DND-41 (cell line): Measurements from ENCODE around the gene EIF1AY.

ENCODE experiments used
- ATAC-seq: fragments of 200-7000 bp; cut with Tn5 transposase; 3 replicates; pipeline ENCODE4 v1.9.1; 2021; ENCODE audit warnings: low read depth; ENCODE audit not compliant: insufficient read depth
- DNase-seq: peaks from one replicate; pipeline ENCODE4 v3.0.0-alpha.2; 2020
- H2AFZ ChIP-seq: 2 replicates; pipeline ENCODE4 v1.6.0; 2012; ENCODE audit warnings: low read depth, low read length
- H3K27ac ChIP-seq: 2 replicates; pipeline ENCODE4 v1.5.1; 2012; ENCODE audit warnings: low read length, inconsistent platforms
- H3K27me3 ChIP-seq: fragments of 200-600 bp; sonication (generic); 2 replicates; pipeline ENCODE4 v1.6.0; 2012; ENCODE audit warnings: low read length, mild to moderate bottlenecking, inconsistent platforms; ENCODE audit not compliant: insufficient read depth, poor library complexity
- H3K36me3 ChIP-seq: 2 replicates; pipeline ENCODE4 v1.5.1; 2012; ENCODE audit warnings: low read length, inconsistent platforms; ENCODE audit not compliant: insufficient read depth
- H3K4me1 ChIP-seq: 2 replicates; pipeline ENCODE4 v1.5.1; 2012; ENCODE audit warnings: mild to moderate bottlenecking, low read length; ENCODE audit not compliant: insufficient read depth
- H3K4me2 ChIP-seq: 2 replicates; pipeline ENCODE4 v1.6.0; 2012; ENCODE audit warnings: mild to moderate bottlenecking, moderate library complexity, low read length, inconsistent platforms; ENCODE audit not compliant: insufficient read depth
- H3K4me3 ChIP-seq, 2 experiments: fragments of 200-600 bp in 1 of 2; shearing (Covaris generic) in 1 of 2; 2 replicates each; pipeline ENCODE4 v1.5.1; 2012 to 2016; ENCODE audit warnings: inconsistent platforms in 2 of 2, low read length in 2 of 2, mild to moderate bottlenecking in 2 of 2, low read depth in 1 of 2, moderate library complexity in 1 of 2
- H3K79me2 ChIP-seq: 2 replicates; pipeline ENCODE4 v1.6.0; 2012; ENCODE audit warnings: low read length, inconsistent platforms; ENCODE audit not compliant: insufficient read depth
- H3K9ac ChIP-seq: 2 replicates; pipeline ENCODE4 v1.6.0; 2012; ENCODE audit warnings: low read depth, mild to moderate bottlenecking, inconsistent platforms, low read length, moderate library complexity
- H3K9me3 ChIP-seq: 2 replicates; pipeline ENCODE4 v1.5.1; 2012; ENCODE audit warnings: low read length, moderate library complexity, mild to moderate bottlenecking, inconsistent platforms; ENCODE audit not compliant: insufficient read depth, severe bottlenecking
- H4K20me1 ChIP-seq: 2 replicates; pipeline ENCODE4 v1.6.0; 2012; ENCODE audit warnings: low read length; ENCODE audit not compliant: insufficient read depth
- EZH2 ChIP-seq: IDR thresholded peaks from 3 replicates; pipeline ENCODE4 v1.6.1; 2012; ENCODE audit warnings: borderline replicate concordance, low read depth, mild to moderate bottlenecking, moderate library complexity, low read length, inconsistent platforms; ENCODE audit not compliant: severe bottlenecking
- TF ChIP-seq, protein P1 (sequence below): IDR thresholded peaks from 2 replicates; pipeline ENCODE4 v1.5.1; 2012; ENCODE audit warnings: borderline replicate concordance, low read length, moderate library complexity, mild to moderate bottlenecking; ENCODE audit not compliant: poor library complexity, severe bottlenecking; ENCODE audit errors: extremely low read depth

The EIF1AY gene, protein sequence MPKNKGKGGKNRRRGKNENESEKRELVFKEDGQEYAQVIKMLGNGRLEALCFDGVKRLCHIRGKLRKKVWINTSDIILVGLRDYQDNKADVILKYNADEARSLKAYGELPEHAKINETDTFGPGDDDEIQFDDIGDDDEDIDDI

DNA sequence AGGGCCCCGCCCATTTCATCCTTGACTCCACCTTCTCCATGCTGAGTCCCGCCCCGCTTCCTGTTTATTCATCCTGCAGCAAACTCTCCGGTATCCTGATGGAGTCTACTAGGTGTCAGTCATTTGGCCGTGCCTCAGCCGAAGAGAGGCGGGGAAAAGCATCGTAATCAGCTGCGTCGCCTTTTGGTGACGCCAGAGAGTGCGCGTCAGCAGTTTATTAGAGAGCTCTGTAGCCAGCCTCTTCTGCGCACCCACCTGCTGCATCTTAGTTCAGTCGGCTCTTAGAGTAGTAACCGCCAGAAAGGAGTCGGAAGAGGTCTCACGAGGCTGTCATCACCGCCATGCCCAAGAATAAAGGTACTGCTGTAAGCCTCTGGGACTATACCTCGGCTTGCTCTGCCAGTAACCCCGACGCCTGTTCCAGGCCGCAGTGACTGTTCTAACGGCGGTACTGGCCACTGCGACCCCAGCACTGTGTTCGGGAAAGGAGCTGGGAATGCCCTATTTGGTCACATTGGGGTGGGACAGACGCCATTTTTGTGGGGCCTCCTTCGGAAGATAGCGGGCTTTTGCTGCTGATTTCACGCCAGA lies at the start of gene EIF1AY:
EIF1AY (plus strand) TSS at position 246 of the 591 bp plus-strand sequence; CDS start at position 342, 96 bp downstream.
- Histone ChIP-seq H3K4me2 (peak within 1 kb of the TSS; percentile 59), H2AFZ (peak within 1 kb of the TSS; percentile 83), H3K9me3 (no peaks in the 10 kb centered on the region), H4K20me1 (no peaks in the 10 kb centered on the region; the same call in 1 of the 2 replicates), H3K27ac (peak within 1 kb of the TSS; percentile 96), H3K79me2 (peaks cover 76% of the 10 kb centered on the region), H3K36me3 (peaks cover 11% of the 10 kb centered on the region), H3K27me3 (no peaks in the 10 kb centered on the region), H3K4me1 (peaks cover 45% of the 10 kb centered on the region), H3K9ac (peak within 1 kb of the TSS; percentile 88), H3K4me3 (peak within 1 kb of the TSS; percentile 74 to 84)
- ATAC-seq (peak; percentile 94), DNase-seq (peak; percentile 91)
- TF ChIP-seq, protein P1, sequence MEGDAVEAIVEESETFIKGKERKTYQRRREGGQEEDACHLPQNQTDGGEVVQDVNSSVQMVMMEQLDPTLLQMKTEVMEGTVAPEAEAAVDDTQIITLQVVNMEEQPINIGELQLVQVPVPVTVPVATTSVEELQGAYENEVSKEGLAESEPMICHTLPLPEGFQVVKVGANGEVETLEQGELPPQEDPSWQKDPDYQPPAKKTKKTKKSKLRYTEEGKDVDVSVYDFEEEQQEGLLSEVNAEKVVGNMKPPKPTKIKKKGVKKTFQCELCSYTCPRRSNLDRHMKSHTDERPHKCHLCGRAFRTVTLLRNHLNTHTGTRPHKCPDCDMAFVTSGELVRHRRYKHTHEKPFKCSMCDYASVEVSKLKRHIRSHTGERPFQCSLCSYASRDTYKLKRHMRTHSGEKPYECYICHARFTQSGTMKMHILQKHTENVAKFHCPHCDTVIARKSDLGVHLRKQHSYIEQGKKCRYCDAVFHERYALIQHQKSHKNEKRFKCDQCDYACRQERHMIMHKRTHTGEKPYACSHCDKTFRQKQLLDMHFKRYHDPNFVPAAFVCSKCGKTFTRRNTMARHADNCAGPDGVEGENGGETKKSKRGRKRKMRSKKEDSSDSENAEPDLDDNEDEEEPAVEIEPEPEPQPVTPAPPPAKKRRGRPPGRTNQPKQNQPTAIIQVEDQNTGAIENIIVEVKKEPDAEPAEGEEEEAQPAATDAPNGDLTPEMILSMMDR: no peak
- no peak for TF ChIP-seq EZH2

DNA sequence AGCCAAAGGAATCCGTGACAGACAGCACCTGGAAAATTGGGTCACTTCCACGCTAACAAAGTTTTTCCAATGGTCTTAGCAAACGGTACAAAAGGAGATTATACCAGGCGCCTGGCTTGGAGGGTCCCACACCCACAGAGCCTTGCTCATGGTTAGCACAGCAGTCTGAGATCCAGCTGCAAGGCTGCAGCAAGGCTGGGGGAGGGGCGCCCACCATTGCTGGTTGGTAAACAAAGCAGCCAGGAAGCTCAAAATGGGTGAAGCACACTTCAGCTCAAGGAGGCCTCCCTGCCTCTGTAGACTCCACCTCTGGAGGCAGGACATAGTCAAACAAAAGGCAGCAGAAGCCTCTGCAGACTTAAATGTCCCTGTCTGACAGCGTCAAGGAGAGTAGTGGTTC lies 47.1 kb upstream of the EIF1AY start:
- ATAC-seq (peak; percentile 74), DNase-seq (peak; percentile 66)
- Histone ChIP-seq H3K36me3 (no peaks in the 10 kb centered on the region), H3K27ac (peak overlapping the region; percentile 75), H4K20me1 (no peaks in the 10 kb centered on the region), H3K79me2 (no peaks in the 10 kb centered on the region), H3K27me3 (no peaks in the 10 kb centered on the region), H3K4me3 (no peak overlapping the region), H3K9ac (peak overlapping the region; percentile 21; the same call in 1 of the 2 replicates), H2AFZ (peak overlapping the region; percentile 64), H3K4me2 (no peak overlapping the region), H3K9me3 (no peaks in the 10 kb centered on the region), H3K4me1 (peaks cover 45% of the 10 kb centered on the region)
- no peak for TF ChIP-seq EZH2
- TF ChIP-seq, protein P1: no peak

DNA sequence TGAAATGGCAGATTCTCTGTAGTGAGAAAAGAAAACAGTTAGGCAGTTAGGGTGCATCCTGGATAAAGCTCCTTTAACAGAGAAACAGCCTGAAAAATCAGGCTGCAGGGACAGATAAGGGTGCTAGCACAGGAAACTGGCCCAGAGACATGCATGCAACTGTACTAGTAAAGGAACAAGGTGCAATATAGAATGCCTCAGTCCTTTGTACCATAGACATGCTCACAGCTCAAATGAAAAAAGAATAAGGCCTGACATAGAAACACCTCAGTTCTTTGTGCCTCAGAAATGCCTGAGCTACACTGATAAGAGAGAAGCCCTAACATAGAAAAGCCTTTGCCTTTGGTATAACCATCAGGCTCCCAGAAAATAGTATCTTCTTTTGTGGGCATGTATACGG lies 37.4 kb upstream of the EIF1AY start:
- 0 out of 3 replicates have a peak, but pooled peaks have one; percentile 29 for ATAC-seq
- Histone ChIP-seq H3K27me3 (no peaks in the 10 kb centered on the region), H3K27ac (peak overlapping the region; percentile 54; the same call in 1 of the 2 replicates), H3K36me3 (no peaks in the 10 kb centered on the region), H3K79me2 (no peaks in the 10 kb centered on the region), H3K4me1 (peaks cover 32% of the 10 kb centered on the region), H3K9me3 (no peaks in the 10 kb centered on the region), H3K4me3 (no peak overlapping the region), H3K4me2 (peak overlapping the region; percentile 39; the same call in 1 of the 2 replicates), H4K20me1 (no peaks in the 10 kb centered on the region), H3K9ac (no peak overlapping the region), H2AFZ (no peak overlapping the region)
- no peak for DNase-seq
- TF ChIP-seq, protein P1: no peak
- no peak for TF ChIP-seq EZH2
